GM12878 (cell line): ENCODE measurements around the gene CACNA2D3. TPM values are rescaled to one million over a fixed set of nuclear protein-coding genes. Genes with fewer than 3 reads are reported as not detected.

Source experiments
- ATAC-seq: fragments of 200-7000 bp; cut with Tn5 transposase; 3 replicates; pipeline ENCODE4 v1.9.1; 2020; ENCODE audit warnings: mild to moderate bottlenecking, moderate library complexity
- BruUV-seq: library from RNA; stranded (reverse); fragments of 400-500 nt; replicated peaks from 2 replicates; lab custom pipeline; 2021; lab: Mats Ljungman, UMichigan
- CTCF ChIA-PET: fragments of 300-600 bp; sonication (Branson Sonifier 250); formaldehyde crosslinking; extraction: SDS; loops from one replicate; lab custom pipeline; 2021; ENCODE audit warnings: inconsistent platforms; lab: Yijun Ruan, JAX
- POLR2A ChIA-PET: fragments of 350-600 bp; formaldehyde crosslinking; extraction: SDS; loops from one replicate; lab custom pipeline; 2021; ENCODE audit warnings: inconsistent platforms; lab: Charles Lee
- RAD21 ChIA-PET: fragments of 300-600 bp; sonication (Branson Sonifier 250); formaldehyde crosslinking; loops from one replicate; lab custom pipeline; 2023; ENCODE audit warnings: antibody characterized with exemption; ENCODE audit not compliant: unreplicated experiment; lab: Charles Lee
- SMC1A ChIA-PET: fragments of 300-600 bp; sonication (Branson Sonifier 250); formaldehyde crosslinking; loops from one replicate; lab custom pipeline; 2023; ENCODE audit not compliant: unreplicated experiment, uncharacterized antibody; lab: Charles Lee
- DNase-seq: peaks from one replicate; pipeline ENCODE4 v3.0.0-alpha.2; 2011; ENCODE audit warnings: low read depth, low spot score
- FAIRE-seq: peaks from 3 replicates; lab custom pipeline; 2011; peaks lifted over from hg19 to GRCh38; lab: Jason Lieb, UNC
- H2AFZ ChIP-seq: 2 replicates; pipeline ENCODE4 v1.6.0; 2011; ENCODE audit warnings: low read depth, low read length, control low read depth; ENCODE audit not compliant: control insufficient read depth
- H3K27ac ChIP-seq: 2 replicates; pipeline ENCODE4 v1.5.1; 2011; ENCODE audit warnings: control low read depth; ENCODE audit not compliant: control insufficient read depth, insufficient read depth
- H3K27me3 ChIP-seq, 2 experiments: replicated peaks in 1 of 2; 2 replicates each; pipeline versions ENCODE4 v1.6.0 to v1.6.1; 2011; ENCODE audit warnings: low read length in 1 of 2; ENCODE audit not compliant: control insufficient read depth in 2 of 2, insufficient read depth in 2 of 2
- H3K36me3 ChIP-seq, 2 experiments: 2 replicates each; pipeline ENCODE4 v1.5.1; 2011; ENCODE audit warnings: low read length in 1 of 2; ENCODE audit not compliant: control insufficient read depth in 2 of 2, insufficient read depth in 2 of 2
- H3K4me1 ChIP-seq: 2 replicates; pipeline ENCODE4 v1.6.1; 2011; ENCODE audit warnings: mild to moderate bottlenecking, low read length, moderate library complexity, mixed read lengths; ENCODE audit not compliant: control insufficient read depth, insufficient read depth
- H3K4me2 ChIP-seq: 2 replicates; pipeline ENCODE4 v1.6.0; 2011; ENCODE audit warnings: control low read depth; ENCODE audit not compliant: control insufficient read depth, insufficient read depth
- H3K4me3 ChIP-seq: fragments of 200-600 bp; sonication (generic); 2 replicates; pipeline ENCODE4 v1.5.1; 2016
- H3K79me2 ChIP-seq: 2 replicates; pipeline ENCODE4 v1.6.0; 2011; ENCODE audit warnings: low read length; ENCODE audit not compliant: control insufficient read depth, insufficient read depth
- H3K9ac ChIP-seq: 2 replicates; pipeline ENCODE4 v1.8.0; 2011; ENCODE audit warnings: low read length, control low read depth, mixed read lengths; ENCODE audit not compliant: control insufficient read depth, insufficient read depth
- H3K9me3 ChIP-seq: replicated peaks from 3 replicates; pipeline ENCODE4 v1.5.1; 2011; ENCODE audit warnings: mild to moderate bottlenecking, low read length; ENCODE audit not compliant: control insufficient read depth, insufficient read depth
- H4K20me1 ChIP-seq: 2 replicates; pipeline ENCODE4 v1.6.0; 2011; ENCODE audit not compliant: control insufficient read depth, insufficient read depth
- CREM ChIP-seq: IDR thresholded peaks from 2 replicates; pipeline ENCODE4 v1.6.1; 2014; ENCODE audit warnings: antibody characterized with exemption, low read depth
- CUX1 ChIP-seq: IDR thresholded peaks from 2 replicates; pipeline ENCODE4 v1.6.1; 2012; ENCODE audit warnings: improper control_type of control experiment, low read depth, low read length; ENCODE audit not compliant: insufficient replicate concordance
- DPF2 ChIP-seq: fragments of 450-650 bp; IDR thresholded peaks from 2 replicates; pipeline ENCODE4 v1.6.1; 2017; ENCODE audit warnings: mild to moderate bottlenecking
- EGR1 ChIP-seq, 2 experiments: IDR thresholded peaks; 1 replicate in 1 of 2; 2 replicates in 1 of 2; pipeline ENCODE4 v1.6.1; 2011 to 2012; ENCODE audit warnings: low read depth in 2 of 2, low read length in 2 of 2, borderline replicate concordance in 1 of 2, mild to moderate bottlenecking in 1 of 2, moderate library complexity in 1 of 2
- EZH2 ChIP-seq: IDR thresholded peaks from 2 replicates; pipeline ENCODE4 v1.6.1; 2012; ENCODE audit warnings: low read depth, mild to moderate bottlenecking, control low read depth, inconsistent platforms, low read length, borderline replicate concordance; ENCODE audit not compliant: control insufficient read depth
- PAX5 ChIP-seq: IDR thresholded peaks from 2 replicates; pipeline ENCODE4 v1.6.1; 2011; ENCODE audit warnings: low read depth, low read length, borderline replicate concordance
- PAX8 ChIP-seq: fragments of 450-650 bp; IDR thresholded peaks from 2 replicates; pipeline ENCODE4 v1.6.1; 2017; ENCODE audit warnings: mild to moderate bottlenecking, moderate library complexity
- RAD51 ChIP-seq: fragments of 450-650 bp; IDR thresholded peaks from 2 replicates; pipeline ENCODE4 v1.6.1; 2016; ENCODE audit warnings: moderate library complexity, mild to moderate bottlenecking, inconsistent platforms
- RBBP5 ChIP-seq: fragments of 200-600 bp; sonication (generic); conservative IDR thresholded peaks from 2 replicates; pipeline ENCODE4 v1.6.1; 2016
- SMARCA5 ChIP-seq: fragments of 450-650 bp; IDR thresholded peaks from 2 replicates; pipeline ENCODE4 v1.6.1; 2017; ENCODE audit warnings: mild to moderate bottlenecking
- SUPT20H ChIP-seq: IDR thresholded peaks from 2 replicates; pipeline ENCODE4 v1.6.1; 2011; ENCODE audit warnings: low read depth, mild to moderate bottlenecking, low read length, moderate library complexity, borderline replicate concordance; ENCODE audit not compliant: control insufficient read depth
- WGBS: methylation state at CpG from one replicate; pipeline ENCODE4 v1.1.6; 2016; ENCODE audit warnings: low lambda C conversion rate; ENCODE audit not compliant: insufficient replicate concordance, insufficient coverage; ENCODE audit errors: missing lambda C conversion rate; 5-methylcytosine and 5-hydroxymethylcytosine counted together
- in situ Hi-C: fragments of 300-500 bp; cut with MboI; formaldehyde crosslinking; loops from 9 replicates; pipeline ENCODE4 v1.14.3; 2018; ENCODE audit warnings: mixed read lengths
- intact Hi-C: fragments of 100-400 bp; cut with micrococcal nuclease; formaldehyde crosslinking; loops from one replicate; pipeline ENCODE4 v1.14.2; 2022; ENCODE audit not compliant: unreplicated experiment
- polyA plus RNA-seq, 11 experiments: library from polyadenylated mRNA; depleted of rRNA in 4 of 11; unstranded in 6 of 11; stranded (reverse) in 5 of 11; fragments of >200 nt; fragmentation: Nextera tagmentation in 4 of 11; fragmentation: Illumina TruSeq in 1 of 11; extraction: Ambion mirVana in 4 of 11; extraction: Trizol in 1 of 11; gene quantifications; 1 replicate in 1 of 11; 2 replicates in 10 of 11; pipeline versions ENCODE4 v1.2.1 to v1.2.3, GENCODE V29; 2011 to 2016; ENCODE audit warnings: inconsistent platforms in 2 of 11, missing spikeins in 2 of 11, low read depth in 1 of 11
- total RNA-seq, 4 experiments: library from RNA; depleted of rRNA in 3 of 4; stranded (reverse); fragments of >200 nt in 3 of 4; fragmentation: Illumina TruSeq in 1 of 4; extraction: Trizol in 1 of 4; gene quantifications; 2 replicates each; pipeline versions ENCODE4 v1.2.1 to v1.2.3, GENCODE V29; 2013 to 2021

Gene CACNA2D3
- total and polyA plus RNA-seq, 10 of the 15 experiments (the other 5 are each of a cell fraction or from before 2014, with no cell fraction given): not detected

GRCh38 chr3:54928046-54928770 lies 805.9 kb downstream of the CACNA2D3 start, which contains the start of gene LRTM1:
TSS of gene LRTM1 (minus strand) at chr3:54928059. CDS start at chr3:54927911, 148 bp downstream.
- intact Hi-C loops (no loop called here), in situ Hi-C loops (no loop called here)
- CTCF ChIA-PET: no interaction called here
- SMC1A ChIA-PET: no interaction called here
- Histone ChIP-seq H3K79me2 (no peaks in the 10 kb centered on the region), H3K36me3 (no peaks in the 10 kb centered on the region), H3K27ac (no peak within 1 kb of the TSS), H3K4me1 (no peaks in the 10 kb centered on the region), H3K9ac (no peak within 1 kb of the TSS), H3K9me3 (no peaks in the 10 kb centered on the region), H3K4me2 (no peak within 1 kb of the TSS), H3K27me3 (no peaks in the 10 kb centered on the region), H3K4me3 (no peak within 1 kb of the TSS), H4K20me1 (no peaks in the 10 kb centered on the region), H2AFZ (no peak within 1 kb of the TSS)
- POLR2A ChIA-PET: no interaction called here
- ATAC-seq (no peak), FAIRE-seq (no peak), DNase-seq (no peak)
- RAD21 ChIA-PET: no interaction called here
- 36% methylated on average over 13 of the region's 14 CpGs for WGBS
- BruUV-seq: no TSS peak
- no peak for TF ChIP-seq SUPT20H
- TF ChIP-seq RAD51: no peak
- TF ChIP-seq SMARCA5: no peak
- TF ChIP-seq PAX5: no peak
- no peak for TF ChIP-seq RBBP5
- TF ChIP-seq DPF2: no peak
- no peak for TF ChIP-seq CUX1
- TF ChIP-seq CREM: no peak
- no peak for TF ChIP-seq PAX8
- TF ChIP-seq EGR1 (IDR thresholded peaks at IDR 0.05; ENCODE audit: borderline replicate concordance in 1 of 2, low read depth in 2 of 2, low read length in 2 of 2): no peak
- TF ChIP-seq EZH2: no peak
